ENCODE data around the gene DYSF. TPM values are rescaled to one million over a fixed set of nuclear protein-coding genes. Genes with fewer than 3 reads are reported as not detected.

DYSF gene
- total and polyA plus RNA-seq, 2 donors (not counting 3 experiments of a cell fraction or from before 2014, with no cell fraction given) = 50.9 to 152 TPM

DNA sequence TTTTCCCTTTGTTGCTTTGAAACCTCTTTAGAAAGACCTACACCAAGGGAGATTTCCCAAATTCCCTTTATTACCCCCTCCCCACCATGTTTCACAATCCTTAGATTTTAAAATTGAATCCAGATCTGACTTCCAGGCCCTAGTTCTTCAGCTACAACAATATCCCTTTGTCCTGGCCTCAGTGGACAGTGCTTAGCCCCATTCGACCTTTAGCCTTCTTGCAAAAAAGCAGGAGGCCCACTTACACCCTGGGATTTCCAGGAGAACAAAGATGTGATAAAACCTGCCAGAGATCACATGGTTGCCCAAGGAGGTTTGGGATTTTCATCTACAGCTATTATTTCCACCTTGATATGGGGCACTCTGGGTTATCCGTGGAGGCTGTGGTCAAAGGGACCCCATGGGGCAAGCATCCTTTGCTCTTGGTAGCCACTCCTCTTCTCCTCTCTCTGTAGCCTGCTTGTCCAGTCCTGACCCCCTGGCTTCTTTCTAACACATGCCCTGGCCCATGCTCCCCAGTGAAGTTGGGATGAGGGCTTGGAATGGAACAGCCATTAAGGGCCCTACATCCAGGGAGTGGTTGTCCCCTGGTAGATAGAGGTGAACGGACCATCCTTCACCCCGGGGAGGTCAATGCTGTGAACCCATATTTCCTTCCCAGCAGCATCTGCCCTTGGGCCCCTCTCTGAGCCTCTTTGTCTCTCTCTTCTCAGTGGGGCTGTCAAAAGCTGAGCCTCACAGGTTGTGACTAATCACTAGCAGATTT lies 267.4 kb downstream of the DYSF start:
- TF ChIP-seq, protein P1, sequence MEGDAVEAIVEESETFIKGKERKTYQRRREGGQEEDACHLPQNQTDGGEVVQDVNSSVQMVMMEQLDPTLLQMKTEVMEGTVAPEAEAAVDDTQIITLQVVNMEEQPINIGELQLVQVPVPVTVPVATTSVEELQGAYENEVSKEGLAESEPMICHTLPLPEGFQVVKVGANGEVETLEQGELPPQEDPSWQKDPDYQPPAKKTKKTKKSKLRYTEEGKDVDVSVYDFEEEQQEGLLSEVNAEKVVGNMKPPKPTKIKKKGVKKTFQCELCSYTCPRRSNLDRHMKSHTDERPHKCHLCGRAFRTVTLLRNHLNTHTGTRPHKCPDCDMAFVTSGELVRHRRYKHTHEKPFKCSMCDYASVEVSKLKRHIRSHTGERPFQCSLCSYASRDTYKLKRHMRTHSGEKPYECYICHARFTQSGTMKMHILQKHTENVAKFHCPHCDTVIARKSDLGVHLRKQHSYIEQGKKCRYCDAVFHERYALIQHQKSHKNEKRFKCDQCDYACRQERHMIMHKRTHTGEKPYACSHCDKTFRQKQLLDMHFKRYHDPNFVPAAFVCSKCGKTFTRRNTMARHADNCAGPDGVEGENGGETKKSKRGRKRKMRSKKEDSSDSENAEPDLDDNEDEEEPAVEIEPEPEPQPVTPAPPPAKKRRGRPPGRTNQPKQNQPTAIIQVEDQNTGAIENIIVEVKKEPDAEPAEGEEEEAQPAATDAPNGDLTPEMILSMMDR (IDR thresholded peaks at IDR 0.05; ENCODE audit: extremely low read depth in 1 of 2, insufficient read depth in 1 of 2, low read depth in 1 of 2, low read length in 2 of 2) = no peak
- TF ChIP-seq POLR2AphosphoS5 (IDR thresholded peaks at IDR 0.05; ENCODE audit: insufficient read depth, low read depth, low read length) = no peak
- no peak for TF ChIP-seq MYC (IDR thresholded peaks at IDR 0.05; ENCODE audit: low read depth, low read length)
- no peak for TF ChIP-seq JUN (IDR thresholded peaks at IDR 0.05; ENCODE audit: borderline replicate concordance, insufficient read depth, insufficient read length, low read depth)
- no peak for TF ChIP-seq EZH2 (IDR thresholded peaks at IDR 0.05; ENCODE audit: borderline replicate concordance, low read depth, low read length, severe bottlenecking)
- no peak for TF ChIP-seq POLR2A (IDR thresholded peaks at IDR 0.05; ENCODE audit: low read depth, low read length)
- TF ChIP-seq, protein P2, sequence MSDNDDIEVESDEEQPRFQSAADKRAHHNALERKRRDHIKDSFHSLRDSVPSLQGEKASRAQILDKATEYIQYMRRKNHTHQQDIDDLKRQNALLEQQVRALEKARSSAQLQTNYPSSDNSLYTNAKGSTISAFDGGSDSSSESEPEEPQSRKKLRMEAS (IDR thresholded peaks at IDR 0.05; ENCODE audit: insufficient read depth, insufficient read length) = no peak
- no peak for TF ChIP-seq GATA2 (IDR thresholded peaks at IDR 0.05; ENCODE audit: insufficient read depth, insufficient read length, low read depth, low read length)
- no peak for TF ChIP-seq FOS (IDR thresholded peaks at IDR 0.05; ENCODE audit: borderline replicate concordance, insufficient read depth, low read length)
- BruUV-seq (replicated peaks) = no TSS peak
- Histone ChIP-seq H3K9me1 (replicated peaks; ENCODE audit: control insufficient read depth, extremely low read depth, insufficient read depth, low read length) (no peaks in the 10 kb centered on the region), H3K4me1 (ENCODE audit: control insufficient read depth, extremely low read depth, insufficient read depth, low read length) (peaks cover 15% of the 10 kb centered on the region), H3K79me2 (ENCODE audit: control insufficient read depth, insufficient read depth, low read length) (no peaks in the 10 kb centered on the region), H4K20me1 (replicated peaks; ENCODE audit: control insufficient read depth, extremely low read depth, insufficient read depth, low read length) (no peaks in the 10 kb centered on the region), H3K27me3 (ENCODE audit: control insufficient read depth in 2 of 2, insufficient read depth in 2 of 2, low read length in 2 of 2) (peaks cover 0 to 9% of the 10 kb centered on the region in 2 experiments), H3K27ac (ENCODE audit: insufficient read depth, low read depth, low read length) (no peak overlapping the region), H3K4me3 (replicated peaks in 1 of 3; ENCODE audit: insufficient read depth in 1 of 3, low read depth in 1 of 3, low read length in 3 of 3) (no peak overlapping the region), H2AFZ (ENCODE audit: low read depth, low read length) (no peak overlapping the region), H3K36me3 (ENCODE audit: control insufficient read depth in 2 of 2, extremely low read depth in 1 of 2, insufficient read depth in 2 of 2, low read length in 2 of 2) (no peaks in the 10 kb centered on the region), H3K4me2 (ENCODE audit: insufficient read depth, low read length) (no peak overlapping the region), H3K9me3 (replicated peaks; ENCODE audit: control insufficient read depth, insufficient read depth, low read length) (no peaks in the 10 kb centered on the region), H3K9ac (replicated peaks; ENCODE audit: extremely low read depth, insufficient read depth, low read length) (no peak overlapping the region)
- DNase-seq (ENCODE audit: low read depth, low spot score) (no peak), FAIRE-seq (no peak)
- ChIA-PET POLR2A (no interaction called here), CTCF (interaction anchor here (0.6 kb wide), 1 partner anchor 75 kb away, joined by 3 read pairs; no protein-coding TSS in a partner anchor)
- dilution Hi-C loops (cut with MboI; ENCODE audit: extremely low pct_ligation_motif_present, low sequenced_read_pairs) (no loop called here), intact Hi-C loops (cut with micrococcal nuclease) (no loop called here)

Data from endothelial cell of umbilical vein (primary cell).